Hepatocyte (in vitro differentiated cells): Measurements from ENCODE around the gene RNF121.

Experiments used
- CTCF ChIP-seq: fragments of 200-600 bp; sonication (generic); IDR thresholded peaks from 2 replicates; pipeline ENCODE4 v1.5.1; 2016; ENCODE audit warnings: antibody characterized with exemption, mild to moderate bottlenecking; ENCODE audit not compliant: poor library complexity
- EZH2 ChIP-seq: fragments of 200-600 bp; sonication (generic); IDR thresholded peaks from 2 replicates; pipeline ENCODE4 v1.6.1; 2016; ENCODE audit warnings: antibody characterized with exemption, mild to moderate bottlenecking, borderline replicate concordance

- TF ChIP-seq CTCF (no peak), EZH2 (no peak)
Measured at GRCh38 chr11:72005347-72006260, 76.8 kb downstream of the RNF121 start.
